ENCODE data around the gene MAN2A1.
"Not testable (repeated sequence)": the region's sequence is repeated elsewhere in the genome, so short reads cannot be mapped to it uniquely, and the experiment has no call there.

Gene MAN2A1

DNA sequence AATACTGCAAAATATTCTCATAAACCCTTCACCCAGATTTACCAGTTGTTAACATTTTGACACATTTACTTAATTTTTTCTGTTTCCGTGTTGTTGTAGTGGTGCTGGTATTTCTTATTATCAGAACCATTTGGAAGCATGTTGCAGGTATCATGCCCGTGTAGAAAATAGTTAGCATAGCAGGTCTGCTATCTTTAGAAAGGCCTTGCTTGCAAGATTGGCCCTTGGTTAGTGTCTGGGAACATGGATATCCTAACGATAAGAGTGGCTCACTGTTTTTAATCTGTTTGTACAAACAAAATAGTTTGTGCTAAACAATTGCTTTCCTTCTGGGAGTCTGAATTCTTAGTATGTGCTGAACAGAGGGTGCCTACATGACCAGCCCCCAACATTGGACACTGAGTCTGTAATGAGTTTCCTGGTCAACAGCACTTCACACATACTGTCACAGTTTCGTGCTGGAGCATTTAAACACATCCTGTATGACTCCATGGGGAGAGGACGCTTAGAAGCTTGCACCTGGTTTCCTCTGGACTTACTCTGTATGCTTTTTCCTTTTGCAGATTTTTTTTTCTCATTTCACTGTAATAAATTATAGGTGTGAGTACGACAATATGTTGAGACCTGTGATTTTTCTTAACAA, 66.9 kb downstream of the MAN2A1 start:
- DNase-seq (ENCODE audit: low read depth) = no peak

DNA sequence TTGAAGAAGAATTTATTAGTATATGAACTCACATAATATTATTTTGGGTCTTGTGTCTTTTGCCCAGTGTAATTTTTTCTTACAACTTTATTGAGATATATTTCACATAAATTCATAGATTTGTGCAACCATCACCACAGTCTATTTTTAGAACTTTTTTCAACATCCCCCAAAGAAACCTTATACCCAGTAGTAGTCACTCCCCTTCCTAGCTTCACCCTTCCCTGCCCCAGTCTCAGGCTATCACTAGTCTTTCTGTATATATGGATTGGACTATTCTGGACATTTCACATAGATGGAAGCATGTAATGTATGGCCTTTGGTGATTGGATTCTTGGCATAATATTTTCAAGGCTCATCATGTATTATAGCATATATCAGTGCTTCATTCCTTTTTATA, 67.8 kb downstream of the MAN2A1 start:
- no peak for DNase-seq (ENCODE audit: low read depth)

DNA sequence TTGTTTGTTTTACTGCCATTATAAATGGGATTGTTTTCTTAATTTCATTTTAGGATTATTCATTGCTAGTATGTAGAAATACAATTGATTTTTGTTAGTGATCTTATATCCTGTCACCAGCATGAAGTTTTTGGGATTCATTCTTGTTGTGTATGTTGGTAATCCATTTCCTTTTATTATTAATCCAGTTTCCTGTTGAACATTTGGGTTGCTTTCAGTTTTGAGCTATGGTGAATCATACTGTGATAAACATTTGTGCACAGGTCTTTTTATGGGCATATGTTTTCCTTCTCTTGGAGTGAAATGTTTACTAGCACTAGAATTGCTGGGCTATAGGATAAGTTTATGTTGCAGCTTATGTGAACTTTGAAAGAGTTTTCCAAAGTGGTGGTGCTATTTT, 69.6 kb downstream of the MAN2A1 start:
- peak; percentile 68 for DNase-seq (ENCODE audit: low read depth)

DNA sequence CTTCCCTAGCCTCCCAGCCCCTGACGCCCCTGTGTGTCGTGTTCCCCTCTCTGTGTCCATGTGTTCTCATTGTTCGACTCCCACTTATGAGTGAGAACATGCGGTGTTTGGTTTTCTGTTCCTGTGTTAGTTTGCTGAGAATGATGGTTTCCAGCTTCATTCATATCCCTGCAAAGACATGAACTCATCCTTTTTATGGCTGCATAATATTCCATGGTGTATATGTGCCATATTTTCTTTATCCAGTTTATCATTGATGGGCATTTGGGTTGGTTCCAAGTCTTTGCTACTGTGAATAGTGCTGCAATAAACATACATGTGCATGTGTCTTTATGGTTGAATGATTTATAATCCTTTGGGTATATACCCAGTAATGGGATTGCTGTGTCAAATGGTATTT, 70.4 kb downstream of the MAN2A1 start:
- not testable (repeated sequence) for DNase-seq (ENCODE audit: low read depth)

DNA sequence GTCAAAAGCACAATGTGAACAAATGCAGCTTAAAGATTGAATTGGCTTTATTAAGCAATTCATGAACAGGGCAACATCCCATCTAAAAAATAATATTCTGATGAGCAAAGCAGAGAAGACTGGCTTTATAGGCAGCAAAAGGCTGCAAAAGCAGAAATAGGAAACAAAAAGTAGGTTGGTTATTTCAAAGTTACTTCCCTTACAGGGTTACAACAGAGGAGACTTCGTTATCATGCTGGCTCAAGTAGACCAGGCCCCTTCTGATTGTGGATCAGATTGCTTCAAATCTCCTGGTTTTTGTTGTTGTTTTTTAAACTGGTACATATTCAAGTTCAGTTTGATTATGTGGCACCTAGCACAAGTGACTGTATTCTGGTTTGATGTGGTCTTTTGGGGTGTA, 73.1 kb downstream of the MAN2A1 start:
- DNase-seq (ENCODE audit: low read depth) = no peak

DNA sequence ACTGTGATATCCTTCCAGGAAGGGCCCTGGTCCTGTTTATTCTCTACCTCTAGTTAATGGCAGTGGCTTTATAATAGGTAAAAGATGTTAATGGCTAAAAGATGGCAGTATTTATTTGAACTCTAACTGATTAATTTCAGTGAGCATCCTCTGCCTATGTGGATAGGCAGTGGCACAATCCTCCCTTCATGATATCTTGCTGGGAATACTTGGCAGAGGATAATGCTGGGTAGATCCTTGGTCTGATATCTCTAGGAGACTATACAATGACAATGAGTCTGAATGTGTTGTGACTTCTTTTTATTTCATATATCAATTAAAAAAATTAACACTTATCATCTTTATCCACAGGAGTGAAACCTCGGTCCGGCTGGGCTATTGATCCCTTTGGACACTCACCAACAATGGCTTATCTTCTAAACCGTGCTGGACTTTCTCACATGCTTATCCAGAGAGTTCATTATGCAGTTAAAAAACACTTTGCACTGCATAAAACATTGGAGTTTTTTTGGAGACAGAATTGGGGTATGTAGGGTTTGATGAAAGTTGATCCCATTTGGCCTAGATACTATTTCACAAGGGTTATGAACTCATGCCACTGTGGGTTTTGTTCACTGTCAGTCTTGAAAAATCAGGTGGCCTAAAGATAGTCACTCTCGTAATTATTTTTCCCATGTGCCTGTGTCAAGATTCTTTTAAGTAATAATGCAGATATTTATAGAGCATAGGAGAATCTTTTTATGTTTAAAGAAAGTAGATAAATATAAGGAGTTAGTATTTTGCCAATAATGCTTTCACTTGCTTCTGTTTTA, 77.7 kb downstream of the MAN2A1 start:
- DNase-seq (ENCODE audit: low read depth) = no peak

DNA sequence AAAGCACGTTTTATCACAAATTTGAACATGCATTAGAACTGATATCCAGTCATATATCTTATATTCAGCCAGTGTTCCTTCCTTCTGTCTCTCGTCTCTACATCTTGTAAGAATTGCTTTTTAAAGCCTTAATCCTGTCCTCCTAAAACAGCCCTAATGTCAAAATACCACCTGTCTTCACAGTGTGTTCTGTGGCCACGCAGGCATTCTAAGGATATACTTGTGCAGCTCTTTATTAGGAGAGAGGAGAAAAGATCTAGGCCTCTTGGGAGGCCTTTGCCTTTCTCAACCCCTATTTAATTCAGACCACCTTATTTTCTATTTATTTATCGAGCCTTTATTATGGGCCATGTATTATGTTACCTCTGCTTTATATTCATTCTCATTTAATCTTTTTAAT, 78.3 kb downstream of the MAN2A1 start:
- DNase-seq (ENCODE audit: low read depth) = no peak

DNA sequence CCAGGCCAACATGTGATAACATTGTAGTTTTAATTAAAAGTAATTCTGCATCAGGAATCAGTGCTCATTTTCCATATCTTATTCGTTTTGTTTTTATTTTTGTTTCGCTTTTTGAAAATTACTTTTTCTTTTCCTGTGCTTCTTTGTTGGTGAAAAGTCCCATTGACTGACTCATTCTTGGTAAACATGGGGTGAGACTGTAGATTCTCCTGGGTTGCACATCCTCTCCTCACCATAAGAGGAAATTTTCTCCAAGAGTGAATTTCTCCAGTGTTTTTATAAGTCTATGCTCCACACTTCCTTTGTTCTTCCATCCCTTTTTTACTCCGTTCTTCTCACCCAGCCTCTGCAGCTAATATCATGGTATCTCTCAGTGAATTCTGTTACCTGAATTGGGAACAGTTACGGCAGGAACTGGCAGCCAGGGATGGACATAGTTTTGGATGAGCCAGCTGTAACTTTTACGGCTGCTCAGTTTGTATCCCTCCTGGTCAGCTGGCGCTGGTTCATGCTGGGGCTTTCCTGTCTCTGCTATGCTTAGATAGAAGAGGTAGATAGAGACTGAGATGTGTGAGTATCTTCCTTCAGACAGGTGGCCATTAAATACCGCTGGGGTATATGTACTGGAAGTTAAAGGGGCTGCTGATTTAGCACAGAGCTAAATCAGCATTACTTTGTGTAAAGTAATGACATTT, 80.0 kb downstream of the MAN2A1 start:
- no peak for DNase-seq (ENCODE audit: low read depth)

DNA sequence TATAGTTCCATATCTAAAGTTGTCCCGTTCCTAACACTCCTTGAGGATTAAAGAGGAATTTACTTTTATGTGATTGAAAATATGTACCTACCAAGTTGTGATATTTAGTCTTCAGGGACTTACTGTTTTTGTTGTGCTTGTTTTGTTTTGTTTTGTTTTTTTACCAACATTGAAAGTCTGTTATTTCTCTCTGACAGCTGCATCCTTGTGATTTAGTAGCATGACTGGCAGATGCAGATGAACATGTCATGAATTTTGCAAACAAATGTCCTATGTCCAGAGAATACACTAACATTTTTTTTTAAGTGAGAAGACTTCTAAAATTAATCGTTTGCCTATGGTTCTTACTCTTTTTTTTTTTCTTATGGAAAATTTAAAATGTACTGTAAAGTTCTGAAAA, 85.4 kb downstream of the MAN2A1 start:
- no peak for DNase-seq (ENCODE audit: low read depth)

DNA sequence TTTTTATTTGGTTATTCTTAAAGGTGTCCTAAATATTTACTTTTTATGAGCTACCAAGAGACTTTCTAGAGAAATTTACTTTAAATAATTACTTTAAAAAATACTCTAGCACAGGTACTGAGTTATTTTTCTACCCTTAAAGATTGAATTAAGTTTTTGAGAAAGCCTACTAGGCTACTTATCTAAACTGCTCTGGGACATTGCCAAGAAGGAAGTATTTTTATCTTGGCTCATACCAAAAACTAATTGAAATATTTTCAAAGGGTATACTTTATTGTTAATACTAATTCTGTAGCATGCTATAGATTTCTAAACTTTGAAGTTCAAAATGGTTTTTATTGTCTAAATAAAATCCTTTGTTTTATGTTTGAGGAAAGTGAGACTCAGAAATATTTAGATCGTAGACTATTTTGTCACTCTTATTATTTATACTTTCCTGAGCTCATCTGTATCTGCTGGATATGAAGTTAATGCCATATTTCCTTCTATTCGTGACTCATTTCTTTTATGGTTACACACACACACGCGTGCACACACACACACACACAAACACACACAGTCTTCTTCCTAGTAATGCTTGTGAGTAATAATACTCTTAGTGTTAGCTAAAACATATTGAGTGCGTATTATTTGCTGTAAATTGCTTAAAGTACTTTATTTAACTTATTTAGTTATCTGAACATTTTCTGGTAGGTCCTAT, 89.5 kb downstream of the MAN2A1 start:
- DNase-seq (ENCODE audit: low read depth) = peak; percentile 3

DNA sequence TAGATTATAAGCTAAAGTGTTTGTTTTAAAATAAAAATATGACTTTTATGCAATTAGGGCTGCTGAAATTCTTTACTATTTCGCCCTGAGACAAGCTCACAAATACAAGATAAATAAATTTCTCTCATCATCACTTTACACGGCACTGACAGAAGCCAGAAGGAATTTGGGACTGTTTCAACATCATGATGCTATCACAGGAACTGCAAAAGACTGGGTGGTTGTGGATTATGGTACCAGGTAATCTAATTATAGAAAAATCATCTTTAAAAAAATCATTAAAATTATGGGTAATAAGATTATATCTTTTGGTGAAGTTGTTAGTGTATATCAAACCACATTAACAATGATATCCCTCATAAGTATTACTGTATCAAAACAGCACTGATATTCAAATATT, 95.0 kb downstream of the MAN2A1 start:
- no peak for DNase-seq (ENCODE audit: low read depth)

DNA sequence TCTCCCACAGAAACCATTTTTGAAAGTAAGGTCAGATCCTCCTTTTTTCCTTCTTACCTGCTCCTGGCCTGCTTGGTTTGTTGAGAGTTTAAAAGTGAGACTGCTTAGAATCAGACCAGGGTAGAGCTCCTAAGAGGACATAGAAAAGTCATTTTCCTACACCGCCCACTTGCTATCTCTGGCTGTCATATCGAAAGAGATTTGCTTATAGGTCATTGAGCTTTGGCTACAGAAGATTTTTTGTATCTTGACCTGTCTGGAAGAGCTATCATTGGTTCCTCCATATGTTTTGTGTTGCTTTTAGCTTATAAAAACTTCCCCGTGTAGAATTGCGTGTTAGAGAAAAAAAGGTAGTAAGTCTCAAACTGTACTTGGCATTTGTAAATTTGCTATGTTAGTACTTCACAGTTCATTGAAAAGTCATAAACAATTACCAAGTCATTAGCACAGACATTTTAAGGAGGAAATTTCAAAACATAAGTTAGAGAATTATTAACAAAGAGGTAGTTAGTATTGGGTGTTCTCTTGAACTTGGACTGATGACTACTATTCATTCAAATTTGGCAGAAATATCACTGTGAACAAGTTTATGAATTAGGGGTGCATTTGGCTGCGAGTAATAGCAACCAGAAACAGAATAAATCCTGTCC, 96.6 kb downstream of the MAN2A1 start:
- no peak for DNase-seq (ENCODE audit: low read depth)

DNA sequence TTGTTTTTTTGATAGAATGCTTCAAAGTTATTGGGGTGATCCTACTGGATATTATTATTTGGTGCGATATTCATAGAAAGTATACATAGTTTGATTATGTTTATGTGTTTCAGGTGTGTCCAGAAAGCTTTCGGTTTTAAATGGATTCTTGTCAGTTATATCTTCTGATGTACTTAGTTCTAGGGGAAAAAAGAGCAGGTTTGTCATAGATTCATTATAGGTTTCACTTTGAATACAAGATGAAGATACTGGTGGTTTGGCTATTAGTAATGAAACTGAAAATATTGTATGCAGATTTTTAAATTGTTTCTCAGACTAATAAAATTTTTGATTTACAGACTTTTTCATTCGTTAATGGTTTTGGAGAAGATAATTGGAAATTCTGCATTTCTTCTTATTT, 98.9 kb downstream of the MAN2A1 start:
- no peak for DNase-seq (ENCODE audit: low read depth)

DNA sequence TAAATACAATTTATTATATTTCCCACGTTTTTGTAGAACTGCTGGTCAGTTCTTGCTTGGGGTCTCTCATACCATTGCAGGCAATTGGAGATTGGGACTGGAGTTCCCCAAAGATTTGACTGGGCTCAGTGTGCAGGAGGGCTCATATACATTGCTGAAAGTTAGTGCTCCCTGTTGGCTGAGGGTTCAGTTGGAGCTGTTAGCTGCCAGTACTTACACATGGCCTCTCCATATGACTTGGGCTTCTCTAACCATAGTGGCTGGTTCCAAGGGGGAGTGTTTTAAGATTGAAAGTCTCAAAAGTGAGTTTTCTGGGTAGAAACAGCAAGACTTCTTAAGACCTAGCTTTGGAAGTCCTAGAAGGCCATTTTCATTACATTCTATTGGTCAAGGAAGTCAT, 102.9 kb downstream of the MAN2A1 start:
- no peak for DNase-seq (ENCODE audit: low read depth)

DNA sequence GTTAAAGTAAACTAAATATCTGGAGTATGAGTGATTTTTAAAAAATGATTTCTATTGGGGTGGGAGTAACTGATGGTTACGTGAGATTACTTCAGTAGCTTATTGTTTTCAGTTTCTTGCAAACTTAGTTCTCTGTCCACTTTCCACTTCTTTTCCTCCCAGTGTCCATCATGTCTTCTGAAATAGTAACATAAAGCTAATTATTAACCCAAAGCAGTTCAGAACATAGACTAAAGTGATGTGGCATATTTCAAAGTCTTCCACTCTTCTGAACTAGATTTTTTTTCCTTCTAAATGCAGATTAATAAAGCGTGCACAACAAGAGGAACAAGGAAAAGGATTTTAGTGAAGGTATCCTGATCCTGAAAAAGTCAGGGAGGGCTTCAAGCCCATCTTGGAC, 114.1 kb downstream of the MAN2A1 start:
- DNase-seq (ENCODE audit: low read depth) = no peak

DNA sequence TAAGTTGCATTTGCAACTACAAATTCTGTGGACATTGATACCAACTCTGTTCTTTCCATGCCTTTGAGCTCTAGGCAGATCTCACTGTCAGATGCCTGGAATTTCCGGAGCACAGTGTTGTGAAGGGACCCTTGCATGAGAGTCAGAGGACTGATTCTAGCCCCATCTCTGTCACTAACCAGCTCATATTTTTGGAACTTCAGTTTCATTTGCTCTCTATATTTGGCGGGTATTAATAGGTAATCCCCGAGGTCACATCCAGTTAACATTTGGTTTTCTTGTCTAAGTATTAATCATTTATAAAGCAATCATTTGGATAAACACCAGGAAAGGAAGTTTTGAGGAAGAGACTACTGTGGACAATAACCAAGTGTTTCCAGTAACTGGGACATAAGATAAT, 115.7 kb downstream of the MAN2A1 start:
- DNase-seq (ENCODE audit: low read depth) = no peak

DNA sequence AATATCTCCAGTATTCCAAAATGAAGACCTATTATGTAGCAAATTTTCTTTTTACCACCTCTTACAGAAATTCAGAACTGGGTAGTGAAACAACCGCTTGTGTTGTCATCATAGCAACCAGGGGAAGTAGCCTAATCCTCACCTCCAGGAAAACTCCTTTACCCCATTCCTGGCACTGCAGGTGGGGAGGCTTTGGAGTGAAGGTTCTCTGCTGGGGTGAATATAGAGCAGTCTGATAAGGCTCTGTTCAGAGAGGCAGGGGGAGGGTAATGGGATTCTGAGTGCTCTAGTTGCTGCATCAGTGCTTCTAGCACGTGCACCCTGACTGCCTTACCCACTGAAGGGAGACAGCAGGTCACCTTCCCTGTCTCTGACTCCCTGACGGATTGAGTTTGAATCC, 116.2 kb downstream of the MAN2A1 start:
- no peak for DNase-seq (ENCODE audit: low read depth)

DNA sequence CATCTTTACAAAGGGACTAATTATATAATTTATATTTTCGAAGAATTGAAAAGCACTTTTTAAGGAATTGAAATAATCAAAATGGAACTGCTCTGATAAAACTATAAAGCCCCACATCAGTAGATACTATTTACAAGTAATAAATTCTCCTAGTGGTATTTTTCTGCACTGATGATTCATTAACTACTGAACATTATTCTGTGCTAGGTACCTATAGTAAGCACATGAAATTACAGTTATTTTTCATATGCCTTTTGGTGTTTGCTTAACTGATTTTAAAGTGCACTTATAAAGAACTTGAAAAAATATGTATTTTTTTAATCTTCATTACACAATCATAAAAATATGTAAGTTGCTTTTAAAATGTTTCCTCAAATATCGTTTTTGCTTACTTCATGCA, 123.0 kb downstream of the MAN2A1 start:
- DNase-seq (ENCODE audit: low read depth) = no peak

DNA sequence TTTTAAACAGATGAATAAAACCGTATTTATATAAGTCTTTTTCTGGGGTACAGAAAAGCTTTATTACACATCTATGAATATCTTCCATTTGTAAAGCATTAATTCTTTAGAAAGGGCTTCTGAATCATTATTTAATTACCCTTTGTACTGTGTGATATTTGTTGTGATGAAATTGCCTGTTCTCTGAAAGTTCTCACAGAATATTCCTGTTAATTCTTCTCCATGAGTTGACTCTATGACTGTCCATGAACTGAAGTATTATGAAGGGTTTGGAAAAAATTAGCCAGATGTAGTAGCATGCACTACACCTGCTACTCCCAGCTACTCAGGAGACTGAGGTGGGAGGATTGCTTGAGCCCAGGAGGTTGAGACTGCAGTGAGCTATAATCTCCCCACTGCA, 127.0 kb downstream of the MAN2A1 start:
- no peak for DNase-seq (ENCODE audit: low read depth)

DNA sequence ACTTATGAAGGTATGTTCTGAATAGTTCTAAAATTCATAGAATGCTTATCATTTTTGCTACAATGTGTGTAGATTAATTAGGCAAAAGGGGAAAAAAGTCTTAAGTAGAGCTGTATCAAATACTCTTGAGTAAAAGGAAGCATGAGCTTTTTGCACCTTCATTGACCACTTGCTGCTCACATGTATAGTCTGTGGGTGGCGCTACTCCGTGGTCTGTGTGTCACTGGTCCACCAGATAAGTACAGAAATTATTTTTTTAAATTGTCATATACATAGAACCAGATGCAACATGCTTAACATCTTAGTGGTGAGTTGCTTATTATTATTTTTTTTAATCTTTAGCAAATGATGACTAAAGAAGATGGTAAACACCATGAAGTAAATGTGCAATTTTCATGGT, 130.2 kb downstream of the MAN2A1 start:
- DNase-seq (ENCODE audit: low read depth) = peak; percentile 13

DNA sequence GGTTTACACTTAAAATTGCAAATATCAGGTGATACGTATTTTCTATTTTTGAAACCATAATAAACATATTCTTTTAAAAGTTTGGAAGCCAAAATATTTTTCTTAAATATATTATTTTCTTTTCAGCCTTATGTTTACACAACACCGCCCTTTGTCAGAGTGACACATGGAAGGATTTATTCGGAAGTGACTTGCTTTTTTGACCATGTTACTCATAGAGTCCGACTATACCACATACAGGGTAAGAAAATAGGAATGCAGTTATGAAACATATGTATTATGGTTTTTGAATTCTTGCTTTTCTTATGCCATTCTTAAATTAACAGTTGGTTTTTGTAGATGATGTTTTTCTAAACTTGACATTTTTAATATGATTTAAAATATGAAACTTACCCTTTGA, 133.9 kb downstream of the MAN2A1 start:
- peak; percentile 92 for DNase-seq (ENCODE audit: low read depth)

DNA sequence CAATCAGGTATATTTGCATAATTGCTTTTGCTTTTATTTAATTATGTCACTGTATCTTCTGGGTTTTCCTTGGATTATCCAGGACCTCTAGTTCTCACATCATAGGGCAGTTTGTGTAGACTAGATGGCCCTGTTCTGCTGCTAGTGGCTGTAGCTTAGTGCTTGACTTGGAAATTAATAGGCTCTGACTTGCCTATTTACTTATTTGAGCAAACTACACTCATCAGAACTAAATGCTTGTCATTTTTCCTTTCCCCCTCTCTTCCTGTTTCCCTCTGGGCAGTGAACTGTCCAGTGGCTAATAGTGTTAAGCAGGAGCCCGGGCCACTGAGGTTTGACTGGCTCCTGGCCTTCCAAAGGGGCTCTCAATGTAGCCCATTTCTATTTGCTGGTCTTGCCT, 135.7 kb downstream of the MAN2A1 start:
- peak; percentile 74 for DNase-seq (ENCODE audit: low read depth)
